ENCODE measurements around the gene GNAI1.
"Not testable (repeated sequence)": the region's sequence is repeated elsewhere in the genome, so short reads cannot be mapped to it uniquely, and the experiment has no call there.

Gene GNAI1

DNA sequence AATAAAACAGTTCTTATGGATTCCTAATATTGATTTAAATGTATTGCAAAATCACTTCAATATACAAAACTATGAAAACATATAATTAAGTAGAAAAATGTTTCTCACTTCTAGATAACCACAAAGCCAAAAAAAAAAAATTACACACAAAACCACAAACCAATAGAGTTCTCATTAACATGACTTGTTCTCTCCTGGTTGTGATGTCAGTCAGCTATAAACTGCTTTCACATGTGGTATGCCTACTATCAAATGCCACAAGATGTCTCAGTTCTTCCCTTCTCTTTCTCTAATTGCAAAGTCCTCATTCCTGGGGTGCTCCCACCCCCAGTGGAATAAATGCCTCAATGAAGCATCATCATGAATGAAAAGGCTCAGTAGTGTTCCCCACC is 16.6 kb downstream of the GNAI1 start:
- no peak for DNase-seq (ENCODE audit: low spot score)
- H3K27ac ChIP-seq = no peak overlapping the region
- TF ChIP-seq, protein P1, sequence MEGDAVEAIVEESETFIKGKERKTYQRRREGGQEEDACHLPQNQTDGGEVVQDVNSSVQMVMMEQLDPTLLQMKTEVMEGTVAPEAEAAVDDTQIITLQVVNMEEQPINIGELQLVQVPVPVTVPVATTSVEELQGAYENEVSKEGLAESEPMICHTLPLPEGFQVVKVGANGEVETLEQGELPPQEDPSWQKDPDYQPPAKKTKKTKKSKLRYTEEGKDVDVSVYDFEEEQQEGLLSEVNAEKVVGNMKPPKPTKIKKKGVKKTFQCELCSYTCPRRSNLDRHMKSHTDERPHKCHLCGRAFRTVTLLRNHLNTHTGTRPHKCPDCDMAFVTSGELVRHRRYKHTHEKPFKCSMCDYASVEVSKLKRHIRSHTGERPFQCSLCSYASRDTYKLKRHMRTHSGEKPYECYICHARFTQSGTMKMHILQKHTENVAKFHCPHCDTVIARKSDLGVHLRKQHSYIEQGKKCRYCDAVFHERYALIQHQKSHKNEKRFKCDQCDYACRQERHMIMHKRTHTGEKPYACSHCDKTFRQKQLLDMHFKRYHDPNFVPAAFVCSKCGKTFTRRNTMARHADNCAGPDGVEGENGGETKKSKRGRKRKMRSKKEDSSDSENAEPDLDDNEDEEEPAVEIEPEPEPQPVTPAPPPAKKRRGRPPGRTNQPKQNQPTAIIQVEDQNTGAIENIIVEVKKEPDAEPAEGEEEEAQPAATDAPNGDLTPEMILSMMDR (conservative IDR thresholded peaks at IDR 0.05; ENCODE audit: low read depth) = no peak
- POLR2A ChIA-PET (ENCODE audit: low non-redundant PET) = no interaction called here
- CTCF ChIA-PET = no interaction called here

DNA sequence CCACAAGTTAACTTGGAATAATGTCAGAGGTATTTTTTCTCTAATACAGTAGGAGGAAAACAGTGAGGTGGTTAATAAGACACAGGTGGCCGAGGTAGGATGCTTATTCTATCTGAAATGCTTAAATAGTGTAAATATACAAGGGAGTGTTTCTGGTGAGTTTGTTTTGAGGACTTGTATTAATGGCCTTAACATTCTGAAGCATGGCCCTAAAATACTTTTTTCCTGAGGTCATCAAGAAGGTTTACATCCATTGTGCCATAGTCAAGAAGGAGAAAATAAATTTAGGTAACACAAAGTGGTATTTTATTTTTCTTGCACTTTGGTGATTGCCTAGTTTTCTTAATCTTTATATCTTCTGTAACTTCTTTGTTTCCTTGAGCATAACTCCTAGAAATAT is 18.8 kb downstream of the GNAI1 start:
- CTCF ChIA-PET = no interaction called here
- POLR2A ChIA-PET (ENCODE audit: low non-redundant PET) = no interaction called here
- peak overlapping the region; percentile 68 for H3K27ac ChIP-seq
- TF ChIP-seq, protein P1 (conservative IDR thresholded peaks at IDR 0.05; ENCODE audit: low read depth) = no peak
- no peak for DNase-seq (ENCODE audit: low spot score)

DNA sequence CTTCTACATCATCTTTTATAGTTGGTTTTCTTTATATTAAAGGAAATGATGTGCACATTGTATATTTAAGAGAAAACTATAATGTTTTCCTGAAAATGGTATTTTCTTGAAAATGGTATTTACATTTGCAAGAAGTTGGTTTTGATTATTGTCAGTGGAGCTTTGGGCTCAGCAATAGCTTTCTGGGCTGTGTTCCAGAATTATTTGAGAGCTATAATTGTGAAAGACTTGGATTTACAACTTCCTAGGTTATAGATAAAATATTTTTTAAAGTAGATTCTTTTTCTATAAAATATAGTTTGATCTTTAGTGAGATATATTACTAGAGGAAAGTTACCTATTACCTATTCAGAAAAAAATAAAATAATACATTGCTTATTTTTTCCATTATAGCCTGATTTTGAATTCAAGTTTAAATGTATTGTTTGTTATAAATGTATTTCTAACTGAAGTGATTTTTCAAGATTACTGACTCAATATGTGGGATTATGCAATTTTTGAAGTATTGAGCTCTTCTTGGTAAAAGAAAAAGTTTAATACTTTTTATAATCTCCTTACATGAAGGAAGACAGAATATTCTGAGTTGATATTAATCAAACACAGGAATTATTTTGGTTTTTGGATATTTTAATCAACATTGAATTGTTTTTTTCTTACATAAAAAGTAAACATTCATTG is 20.2 kb downstream of the GNAI1 start:
- TF ChIP-seq, protein P1 (conservative IDR thresholded peaks at IDR 0.05; ENCODE audit: low read depth) = no peak
- H3K27ac ChIP-seq = no peak overlapping the region
- POLR2A ChIA-PET (ENCODE audit: low non-redundant PET) = no interaction called here

DNA sequence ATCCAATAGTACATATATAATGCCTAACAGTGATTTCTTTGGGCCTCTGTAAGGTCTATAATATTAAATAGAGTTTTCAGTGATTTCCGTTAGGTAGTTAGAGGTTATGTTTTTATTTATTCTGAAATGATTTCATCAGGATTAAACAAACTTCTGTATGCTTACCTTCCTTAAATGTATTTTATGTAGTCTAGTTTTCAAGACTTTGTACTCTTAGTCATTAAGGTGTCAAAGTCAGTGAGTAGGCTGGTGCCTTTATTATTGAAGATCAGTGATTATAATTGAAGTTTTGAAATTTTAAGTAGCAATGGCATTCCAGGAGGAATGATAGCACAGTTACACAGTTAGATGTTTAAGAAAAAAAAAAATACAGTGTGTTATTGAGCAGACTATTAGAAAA is 20.7 kb downstream of the GNAI1 start:
- no peak for DNase-seq (ENCODE audit: low spot score)
- CTCF ChIA-PET = no interaction called here
- TF ChIP-seq, protein P1 (conservative IDR thresholded peaks at IDR 0.05; ENCODE audit: low read depth) = no peak
- POLR2A ChIA-PET (ENCODE audit: low non-redundant PET) = no interaction called here
- H3K27ac ChIP-seq = peak overlapping the region; percentile 35; the same call in 1 of the 2 replicates

More for the DNA sequence above, 20.2 kb downstream of the GNAI1 start:
- DNase-seq (ENCODE audit: low spot score) = no peak
- CTCF ChIA-PET = no interaction called here

DNA sequence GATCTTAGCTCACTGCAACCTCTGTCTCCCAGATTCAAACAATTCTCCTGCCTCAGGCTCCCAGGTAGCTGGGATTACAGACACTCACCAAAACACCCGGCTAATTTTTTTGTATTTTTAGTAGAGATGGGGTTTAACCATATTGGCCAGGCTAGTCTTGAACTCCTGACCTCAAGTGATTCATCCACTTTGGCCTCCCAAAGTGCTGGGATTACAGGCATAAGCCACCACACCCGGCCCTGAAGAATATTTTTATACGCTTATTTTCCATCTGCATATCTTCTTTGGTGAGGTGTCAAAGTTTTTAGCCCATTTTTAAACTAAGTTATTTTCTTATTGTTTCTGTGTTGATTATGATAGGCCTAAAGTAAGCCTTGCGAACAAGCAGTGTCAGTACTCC is 23.1 kb downstream of the GNAI1 start:
- DNase-seq (ENCODE audit: low spot score); H3K27ac ChIP-seq; CTCF ChIA-PET; POLR2A ChIA-PET (ENCODE audit: low non-redundant PET): not testable (repeated sequence)

DNA sequence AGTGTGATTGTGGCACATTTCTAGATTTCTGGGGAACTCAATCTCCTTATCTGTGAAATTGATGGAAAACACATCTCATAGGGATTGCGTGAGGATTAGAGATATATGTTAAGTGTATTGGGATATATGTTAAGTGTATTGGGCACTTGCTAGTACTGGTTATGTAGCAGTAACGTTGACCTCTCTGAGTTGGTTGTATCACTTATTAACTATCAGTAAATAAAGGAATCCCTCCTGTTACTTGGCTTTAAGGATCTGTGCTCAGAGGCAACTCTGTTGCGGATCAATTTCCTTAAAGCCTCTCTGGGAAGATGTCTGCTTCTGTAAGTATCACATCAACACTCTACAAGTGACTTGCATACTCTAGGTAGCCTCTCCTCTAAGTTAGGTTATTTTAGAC is 25.2 kb downstream of the GNAI1 start:
- ChIA-PET CTCF (no interaction called here), POLR2A (ENCODE audit: low non-redundant PET) (no interaction called here)
- DNase-seq (ENCODE audit: low spot score) = no peak
- no peak overlapping the region for H3K27ac ChIP-seq
- TF ChIP-seq, protein P1 (conservative IDR thresholded peaks at IDR 0.05; ENCODE audit: low read depth) = no peak

DNA sequence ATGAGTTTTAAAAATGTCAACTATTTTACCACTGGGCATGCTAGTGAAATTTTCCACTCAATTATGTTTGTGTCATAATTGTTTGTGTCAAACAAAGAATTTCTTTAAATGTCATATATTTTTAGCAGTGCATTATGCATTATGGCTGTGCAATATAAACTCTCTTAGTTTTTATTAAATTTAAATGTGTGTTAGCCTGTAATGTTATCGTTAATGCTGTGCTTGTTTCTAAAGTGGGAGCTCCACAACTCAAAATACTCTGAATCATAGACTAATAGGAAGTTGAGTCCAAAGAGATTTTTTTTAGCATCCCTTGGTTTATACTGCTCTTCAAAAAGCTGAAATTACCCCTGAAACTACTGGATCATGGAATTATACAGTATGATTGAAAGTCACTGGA is 26.8 kb downstream of the GNAI1 start:
- TF ChIP-seq, protein P1 (conservative IDR thresholded peaks at IDR 0.05; ENCODE audit: low read depth) = no peak
- DNase-seq (ENCODE audit: low spot score) = no peak
- ChIA-PET CTCF (no interaction called here), POLR2A (ENCODE audit: low non-redundant PET) (no interaction called here)
- no peak overlapping the region for H3K27ac ChIP-seq
